Stimulated activated CD8-positive, alpha-beta memory T cell treated with anti-CD3 and anti-CD28 coated beads, Interleukin-12 subunit alpha, Interleukin-12 subunit beta, amount 100 ng/mL, for 24 hours (primary cell): ENCODE measurements around the gene SLC47A2.

ENCODE experiments used
- DNase-seq: peaks from one replicate; pipeline ENCODE4 v3.0.0-alpha.2; 2020; ENCODE audit errors: extremely low read depth

The SLC47A2 gene

GRCh38 chr17:19646788-19647696, 69.3 kb downstream of the SLC47A2 start:
- DNase-seq = no peak

GRCh38 chr17:19645734-19646201, 70.6 kb downstream of the SLC47A2 start:
- peak; percentile 8 for DNase-seq

- no peak for DNase-seq
Measured at GRCh38 chr17:19644493-19645210, 71.7 kb downstream of the SLC47A2 start.

- DNase-seq = no peak
Measured at GRCh38 chr17:19642373-19642893, 74.0 kb downstream of the SLC47A2 start.

GRCh38 chr17:19641687-19642372, 74.6 kb downstream of the SLC47A2 start:
- DNase-seq = no peak

GRCh38 chr17:19631905-19632304, 84.5 kb downstream of the SLC47A2 start:
- DNase-seq = no peak

GRCh38 chr17:19630661-19631060, 85.7 kb downstream of the SLC47A2 start:
- DNase-seq = no peak

GRCh38 chr17:19630035-19630434, 86.3 kb downstream of the SLC47A2 start:
- DNase-seq = no peak

- no peak for DNase-seq
Measured at GRCh38 chr17:19629449-19629848, 86.9 kb downstream of the SLC47A2 start.
